Astrocyte (in vitro differentiated cells and primary cell): Measurements from ENCODE around the gene PPP1R8. TPM values are rescaled to one million over a fixed set of nuclear protein-coding genes. Genes with fewer than 3 reads are reported as not detected.

Experiments
- DNase-seq: peaks from one replicate; pipeline ENCODE4 v3.0.0-alpha.2; 2010; ENCODE audit warnings: low read depth
- FAIRE-seq: peaks from 2 replicates; lab custom pipeline; 2011; peaks lifted over from hg19 to GRCh38; lab: Jason Lieb, UNC
- H2AFZ ChIP-seq: 2 replicates; pipeline ENCODE4 v1.6.0; 2012; ENCODE audit warnings: low read depth, low read length, inconsistent platforms
- H3K27ac ChIP-seq: 2 replicates; pipeline ENCODE4 v1.5.1; 2011; ENCODE audit warnings: low read depth, low read length, inconsistent platforms
- H3K27me3 ChIP-seq: 2 replicates; pipeline ENCODE4 v1.6.0; 2011; ENCODE audit warnings: low read length, inconsistent platforms; ENCODE audit not compliant: insufficient read depth
- H3K36me3 ChIP-seq: 2 replicates; pipeline ENCODE4 v1.5.1; 2011; ENCODE audit warnings: low read length, inconsistent platforms; ENCODE audit not compliant: insufficient read depth
- H3K4me1 ChIP-seq: 2 replicates; pipeline ENCODE4 v1.5.1; 2011; ENCODE audit warnings: low read length, inconsistent platforms; ENCODE audit not compliant: insufficient read depth
- H3K4me2 ChIP-seq: 2 replicates; pipeline ENCODE4 v1.6.0; 2012; ENCODE audit warnings: low read length, inconsistent platforms
- H3K4me3 ChIP-seq: 2 replicates; pipeline ENCODE4 v1.5.1; 2011; ENCODE audit warnings: low read depth, mild to moderate bottlenecking, low read length, inconsistent platforms; ENCODE audit not compliant: insufficient read depth
- H3K79me2 ChIP-seq: 2 replicates; pipeline ENCODE4 v1.6.0; 2012; ENCODE audit warnings: mild to moderate bottlenecking, low read length, inconsistent platforms; ENCODE audit not compliant: insufficient read depth
- H3K9ac ChIP-seq: 2 replicates; pipeline ENCODE4 v1.6.0; 2012; ENCODE audit warnings: mild to moderate bottlenecking, low read length, inconsistent platforms
- H3K9me3 ChIP-seq: 2 replicates; pipeline ENCODE4 v1.5.1; 2012; ENCODE audit warnings: low read depth, mild to moderate bottlenecking, low read length, inconsistent platforms; ENCODE audit not compliant: insufficient read depth
- H4K20me1 ChIP-seq: 2 replicates; pipeline ENCODE4 v1.6.0; 2012; ENCODE audit warnings: low read length, inconsistent platforms; ENCODE audit not compliant: insufficient read depth
- H3K27ac Mint-ChIP-seq: one replicate; pipeline ENCODE4 v1.8.0; 2021; ENCODE audit warnings: mild to moderate bottlenecking, mixed read lengths; ENCODE audit not compliant: unreplicated experiment
- H3K27me3 Mint-ChIP-seq: one replicate; pipeline ENCODE4 v1.8.0; 2021; ENCODE audit warnings: low read depth, mixed read lengths; ENCODE audit not compliant: unreplicated experiment
- H3K36me3 Mint-ChIP-seq: one replicate; pipeline ENCODE4 v1.8.0; 2021; ENCODE audit warnings: low read depth, mixed read lengths; ENCODE audit not compliant: unreplicated experiment
- H3K4me1 Mint-ChIP-seq: one replicate; pipeline ENCODE4 v1.8.0; 2021; ENCODE audit warnings: low read depth, mixed read lengths; ENCODE audit not compliant: unreplicated experiment
- H3K4me3 Mint-ChIP-seq: one replicate; pipeline ENCODE4 v1.8.0; 2021; ENCODE audit warnings: mild to moderate bottlenecking, moderate library complexity, mixed read lengths; ENCODE audit not compliant: unreplicated experiment
- H3K9me3 Mint-ChIP-seq: one replicate; pipeline ENCODE4 v1.8.0; 2021; ENCODE audit warnings: mild to moderate bottlenecking, mixed read lengths; ENCODE audit not compliant: unreplicated experiment
- EZH2 ChIP-seq: IDR thresholded peaks from 2 replicates; pipeline ENCODE4 v1.6.1; 2012; ENCODE audit warnings: mild to moderate bottlenecking, low read length, inconsistent platforms; ENCODE audit not compliant: insufficient read depth
- total RNA-seq: library from RNA; stranded (reverse); gene quantifications from 2 replicates; pipeline ENCODE4 v1.2.1, GENCODE V29; 2021
- TF ChIP-seq, protein P1 (sequence below): IDR thresholded peaks from 2 replicates; pipeline ENCODE4 v1.5.1; 2011; ENCODE audit warnings: low read depth, mild to moderate bottlenecking, inconsistent platforms, low read length, moderate library complexity; ENCODE audit not compliant: insufficient read depth

PPP1R8 gene
- total RNA-seq, 1 donor from 2014 or later: 35.6 TPM

DNA sequence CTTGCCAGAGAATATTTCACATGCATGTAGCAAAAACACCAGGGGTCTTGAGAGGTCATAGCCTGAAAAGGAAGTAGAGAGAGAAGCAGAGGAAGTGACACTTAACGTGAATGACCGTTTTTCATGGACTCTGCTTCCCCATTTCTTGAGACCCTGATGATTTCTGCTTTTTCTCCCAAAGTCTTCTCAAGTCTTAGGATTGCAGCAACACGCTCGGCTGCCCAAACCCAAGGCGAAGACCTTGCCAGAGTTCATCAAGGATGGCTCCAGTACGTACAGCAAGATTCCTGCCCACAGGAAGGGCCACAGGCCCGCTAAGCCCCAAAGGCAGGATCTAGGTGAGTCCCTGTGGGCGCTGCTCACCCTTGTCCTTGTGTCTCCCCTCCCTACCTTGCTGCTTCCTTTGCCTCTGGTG lies 54.5 kb downstream of the PPP1R8 start:
- H3K4me3 ChIP-seq: no peak overlapping the region
- no peak for TF ChIP-seq EZH2
- TF ChIP-seq, protein P1, sequence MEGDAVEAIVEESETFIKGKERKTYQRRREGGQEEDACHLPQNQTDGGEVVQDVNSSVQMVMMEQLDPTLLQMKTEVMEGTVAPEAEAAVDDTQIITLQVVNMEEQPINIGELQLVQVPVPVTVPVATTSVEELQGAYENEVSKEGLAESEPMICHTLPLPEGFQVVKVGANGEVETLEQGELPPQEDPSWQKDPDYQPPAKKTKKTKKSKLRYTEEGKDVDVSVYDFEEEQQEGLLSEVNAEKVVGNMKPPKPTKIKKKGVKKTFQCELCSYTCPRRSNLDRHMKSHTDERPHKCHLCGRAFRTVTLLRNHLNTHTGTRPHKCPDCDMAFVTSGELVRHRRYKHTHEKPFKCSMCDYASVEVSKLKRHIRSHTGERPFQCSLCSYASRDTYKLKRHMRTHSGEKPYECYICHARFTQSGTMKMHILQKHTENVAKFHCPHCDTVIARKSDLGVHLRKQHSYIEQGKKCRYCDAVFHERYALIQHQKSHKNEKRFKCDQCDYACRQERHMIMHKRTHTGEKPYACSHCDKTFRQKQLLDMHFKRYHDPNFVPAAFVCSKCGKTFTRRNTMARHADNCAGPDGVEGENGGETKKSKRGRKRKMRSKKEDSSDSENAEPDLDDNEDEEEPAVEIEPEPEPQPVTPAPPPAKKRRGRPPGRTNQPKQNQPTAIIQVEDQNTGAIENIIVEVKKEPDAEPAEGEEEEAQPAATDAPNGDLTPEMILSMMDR: no peak
- H3K36me3 ChIP-seq: no peaks in the 10 kb centered on the region
- Mint-ChIP-seq H3K36me3 (peaks cover 2% of the 10 kb centered on the region), H3K27me3 (no peaks in the 10 kb centered on the region), H3K4me1 (no peaks in the 10 kb centered on the region), H3K27ac (no peak overlapping the region), H3K4me3 (no peak overlapping the region), H3K9me3 (no peaks in the 10 kb centered on the region)
- H4K20me1 ChIP-seq: no peaks in the 10 kb centered on the region
- no peaks in the 10 kb centered on the region for H3K9me3 ChIP-seq
- FAIRE-seq (no peak), DNase-seq (no peak)
- H3K9ac ChIP-seq: no peak overlapping the region
- H2AFZ ChIP-seq: no peak overlapping the region
- no peak overlapping the region for H3K27ac ChIP-seq
- no peak overlapping the region for H3K4me2 ChIP-seq
- H3K79me2 ChIP-seq: no peaks in the 10 kb centered on the region
- H3K4me1 ChIP-seq: no peaks in the 10 kb centered on the region
- no peaks in the 10 kb centered on the region for H3K27me3 ChIP-seq

DNA sequence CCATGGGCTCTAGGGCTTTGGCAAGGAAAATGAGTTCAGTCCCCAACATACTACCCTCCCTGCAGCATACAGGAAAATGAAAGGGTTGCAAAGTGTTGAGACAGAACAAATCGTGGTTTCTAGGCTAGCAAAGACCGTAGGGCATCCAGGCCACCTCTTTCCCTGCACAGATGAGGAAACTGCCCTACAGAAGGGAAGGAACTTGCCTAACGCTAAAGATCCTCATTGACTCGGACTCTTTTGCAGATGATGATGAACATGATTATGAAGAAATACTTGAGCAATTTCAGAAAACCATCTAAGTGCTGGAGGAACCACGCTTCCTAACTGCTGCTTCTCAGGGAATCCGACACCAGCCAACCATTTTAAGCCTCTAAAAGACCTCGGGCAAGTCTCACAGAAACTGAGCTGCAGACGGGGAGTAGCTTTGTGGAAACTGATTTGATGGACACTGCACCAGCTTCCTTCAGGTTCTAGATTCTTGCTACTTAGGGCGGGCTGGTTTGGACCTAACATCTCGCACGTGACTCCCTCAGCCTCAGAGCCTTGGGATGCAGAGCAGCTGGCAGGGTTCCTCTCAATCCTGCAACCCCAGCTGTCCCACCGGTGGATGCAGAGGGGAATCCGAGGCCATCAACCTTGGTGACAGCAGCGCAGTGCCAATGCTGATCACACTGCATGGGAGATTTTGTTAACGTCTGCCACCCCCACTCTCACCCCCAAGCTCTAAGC lies 55.2 kb downstream of the PPP1R8 start:
- Histone ChIP-seq H3K9me3 (no peaks in the 10 kb centered on the region), H3K4me1 (no peaks in the 10 kb centered on the region), H3K27me3 (no peaks in the 10 kb centered on the region), H3K9ac (no peak overlapping the region), H3K79me2 (no peaks in the 10 kb centered on the region), H4K20me1 (no peaks in the 10 kb centered on the region), H3K36me3 (no peaks in the 10 kb centered on the region), H3K4me3 (no peak overlapping the region), H3K27ac (no peak overlapping the region), H2AFZ (no peak overlapping the region), H3K4me2 (no peak overlapping the region)
- TF ChIP-seq, protein P1: no peak
- TF ChIP-seq EZH2: no peak
- Mint-ChIP-seq H3K4me3 (no peak overlapping the region), H3K27ac (no peak overlapping the region), H3K36me3 (peaks cover 4% of the 10 kb centered on the region), H3K9me3 (no peaks in the 10 kb centered on the region), H3K4me1 (no peaks in the 10 kb centered on the region), H3K27me3 (no peaks in the 10 kb centered on the region)
- DNase-seq (no peak), FAIRE-seq (no peak)

- Mint-ChIP-seq H3K27me3 (no peaks in the 10 kb centered on the region), H3K4me1 (no peaks in the 10 kb centered on the region), H3K36me3 (peaks cover 4% of the 10 kb centered on the region), H3K9me3 (no peaks in the 10 kb centered on the region), H3K4me3 (no peak overlapping the region), H3K27ac (no peak overlapping the region)
- no peaks in the 10 kb centered on the region for H3K9me3 ChIP-seq
- FAIRE-seq (no peak), DNase-seq (no peak)
- H2AFZ ChIP-seq: no peak overlapping the region
- no peaks in the 10 kb centered on the region for H3K4me1 ChIP-seq
- H3K4me3 ChIP-seq: no peak overlapping the region
- TF ChIP-seq, protein P1: no peak
- TF ChIP-seq EZH2: no peak
- peaks cover 4% of the 10 kb centered on the region for H3K36me3 ChIP-seq
- no peaks in the 10 kb centered on the region for H3K27me3 ChIP-seq
- H3K27ac ChIP-seq: no peak overlapping the region
- H4K20me1 ChIP-seq: no peaks in the 10 kb centered on the region
- no peak overlapping the region for H3K9ac ChIP-seq
- no peak overlapping the region for H3K4me2 ChIP-seq
- no peaks in the 10 kb centered on the region for H3K79me2 ChIP-seq
Measured at GRCh38 chr1:27886353-27886679, 55.7 kb downstream of the PPP1R8 start.
